OCI-LY3 (cell line): Measurements from ENCODE around the gene AHDC1.

ENCODE experiments used
- H2AFZ ChIP-seq: fragments of 200-600, 300-600 bp; shearing (Covaris generic); 2 replicates; pipeline ENCODE4 v1.6.0; 2014; ENCODE audit warnings: antibody characterized with exemption, low read depth, low read length
- H3K27ac ChIP-seq: fragments of 200-600, 300-600 bp; sonication (generic); 2 replicates; pipeline ENCODE4 v1.5.1; 2014; ENCODE audit warnings: mild to moderate bottlenecking, low read length, moderate library complexity, mixed read lengths
- H3K27me3 ChIP-seq: fragments of 200-600, 300-600 bp; sonication (generic); 2 replicates; pipeline ENCODE4 v1.6.1; 2014; ENCODE audit warnings: low read depth, low read length, mixed read lengths
- H3K36me3 ChIP-seq: fragments of 200-600, 300-600 bp; sonication (generic); replicated peaks from 2 replicates; pipeline ENCODE3; 2014; ENCODE audit warnings: low read depth, low read length, mixed read lengths
- H3K4me1 ChIP-seq: fragments of 300-600, 200-600 bp; sonication (generic); 2 replicates; pipeline ENCODE4 v1.6.1; 2014; ENCODE audit warnings: low read length, mixed read lengths
- H3K4me2 ChIP-seq: fragments of 200-600, 300-600 bp; sonication (generic); 2 replicates; pipeline ENCODE4 v1.6.1; 2014; ENCODE audit warnings: low read length, mixed read lengths
- H3K4me3 ChIP-seq: fragments of 300-600, 200-600 bp; sonication (generic); 2 replicates; pipeline ENCODE4 v1.5.1; 2014; ENCODE audit warnings: antibody characterized with exemption, mild to moderate bottlenecking, low read length, moderate library complexity
- H3K79me2 ChIP-seq: fragments of 300-600, 200-600 bp; shearing (Covaris generic); 2 replicates; pipeline ENCODE4 v1.6.1; 2014; ENCODE audit warnings: mild to moderate bottlenecking, low read length, mixed read lengths
- H3K9ac ChIP-seq: fragments of 300-600, 200-600 bp; shearing (Covaris generic); 2 replicates; pipeline ENCODE4 v1.6.0; 2014; ENCODE audit warnings: mild to moderate bottlenecking, low read length, moderate library complexity
- H3K9me3 ChIP-seq: fragments of 200-600, 300-600 bp; shearing (Covaris generic); 2 replicates; pipeline ENCODE4 v1.6.1; 2014; ENCODE audit warnings: low read length, mixed read lengths; ENCODE audit not compliant: insufficient read depth
- H4K20me1 ChIP-seq: fragments of 200-600, 300-600 bp; sonication (generic); 2 replicates; pipeline ENCODE4 v1.6.1; 2016; ENCODE audit warnings: low read length, mixed read lengths; ENCODE audit not compliant: insufficient read depth
- CTCF ChIP-seq: fragments of 200-600, 300-600 bp; sonication (generic); IDR thresholded peaks from 2 replicates; pipeline ENCODE4 v1.5.1; 2014; ENCODE audit warnings: antibody characterized with exemption, low read length, low read depth
- EZH2phosphoT487 ChIP-seq: fragments of 200-600 bp; shearing (Covaris generic); IDR thresholded peaks from 2 replicates; pipeline ENCODE4 v1.6.1; 2018; ENCODE audit warnings: antibody characterized with exemption, mixed run types, low read depth

Gene AHDC1

GRCh38 chr1:27523337-27524020 lies 80.5 kb downstream of the AHDC1 start:
- Histone ChIP-seq H3K4me2 (no peak overlapping the region), H3K27me3 (peaks cover 2% of the 10 kb centered on the region; the same call in 1 of the 2 replicates), H3K4me3 (no peak overlapping the region), H3K9me3 (no peaks in the 10 kb centered on the region), H3K79me2 (no peaks in the 10 kb centered on the region), H3K9ac (no peak overlapping the region), H3K36me3 (no peaks in the 10 kb centered on the region), H3K4me1 (peaks cover 14% of the 10 kb centered on the region), H2AFZ (no peak overlapping the region), H4K20me1 (no peaks in the 10 kb centered on the region), H3K27ac (no peak overlapping the region)
- TF ChIP-seq CTCF (no peak), EZH2phosphoT487 (no peak)

GRCh38 chr1:27522432-27523336 lies 81.3 kb downstream of the AHDC1 start:
- no peaks in the 10 kb centered on the region for H4K20me1 ChIP-seq
- no peak overlapping the region for H3K4me3 ChIP-seq
- peaks cover 12% of the 10 kb centered on the region for H3K4me1 ChIP-seq
- TF ChIP-seq EZH2phosphoT487: no peak
- 0 out of 2 replicates have a peak, but pooled peaks have one; percentile 6 for TF ChIP-seq CTCF
- H3K9ac ChIP-seq: no peak overlapping the region
- no peaks in the 10 kb centered on the region for H3K27me3 ChIP-seq
- H3K79me2 ChIP-seq: no peaks in the 10 kb centered on the region
- H3K4me2 ChIP-seq: no peak overlapping the region
- H3K27ac ChIP-seq: no peak overlapping the region
- H2AFZ ChIP-seq: no peak overlapping the region
- H3K36me3 ChIP-seq: no peaks in the 10 kb centered on the region
- no peaks in the 10 kb centered on the region for H3K9me3 ChIP-seq

GRCh38 chr1:27521861-27522431 lies 82.0 kb downstream of the AHDC1 start:
- no peak overlapping the region for H2AFZ ChIP-seq
- no peak overlapping the region for H3K9ac ChIP-seq
- no peak overlapping the region for H3K27ac ChIP-seq
- no peaks in the 10 kb centered on the region for H3K36me3 ChIP-seq
- no peaks in the 10 kb centered on the region for H4K20me1 ChIP-seq
- H3K4me3 ChIP-seq: no peak overlapping the region
- H3K9me3 ChIP-seq: no peaks in the 10 kb centered on the region
- TF ChIP-seq EZH2phosphoT487 (no peak), CTCF (no peak)
- no peak overlapping the region for H3K4me2 ChIP-seq
- H3K4me1 ChIP-seq: peaks cover 7% of the 10 kb centered on the region
- no peaks in the 10 kb centered on the region for H3K79me2 ChIP-seq
- H3K27me3 ChIP-seq: no peaks in the 10 kb centered on the region

GRCh38 chr1:27521336-27521831 lies 82.6 kb downstream of the AHDC1 start:
- Histone ChIP-seq H3K27ac (no peak overlapping the region), H3K79me2 (no peaks in the 10 kb centered on the region), H3K9ac (no peak overlapping the region), H3K4me1 (peaks cover 7% of the 10 kb centered on the region), H3K4me2 (no peak overlapping the region), H4K20me1 (no peaks in the 10 kb centered on the region), H2AFZ (no peak overlapping the region), H3K4me3 (no peak overlapping the region), H3K27me3 (no peaks in the 10 kb centered on the region), H3K36me3 (no peaks in the 10 kb centered on the region), H3K9me3 (no peaks in the 10 kb centered on the region)
- TF ChIP-seq EZH2phosphoT487: no peak
- TF ChIP-seq CTCF: no peak
